Gastroesophageal sphincter (tissue), 4 donors: Measurements from ENCODE around the gene CAMKK1. TPM values are rescaled to one million over a fixed set of nuclear protein-coding genes. Genes with fewer than 3 reads are reported as not detected.
A peak's percentile ranks its signal among the peaks of the same experiment; 100 is the strongest.

ENCODE experiments used
- ATAC-seq: fragments of 150-250 bp; one replicate; pipeline ENCODE4 v1.9.1; 2016; ENCODE audit warnings: mild to moderate bottlenecking, moderate library complexity
- H3K27ac ChIP-seq, 4 donors: fragments of 200-600 bp; sonication (generic) in 3 of 4; 1 replicate in 3 of 4; 2 replicates in 1 of 4; pipeline ENCODE4 v1.5.1; 2016 to 2019
- H3K27me3 ChIP-seq: fragments of 200-600 bp; sonication (generic); one replicate; pipeline ENCODE4 v1.5.1; 2019
- H3K36me3 ChIP-seq, 2 donors: fragments of 200-600 bp; sonication (generic); one replicate each; pipeline ENCODE4 v1.5.1; 2019; ENCODE audit warnings: control low read depth in 1 of 2
- H3K4me1 ChIP-seq, 3 donors: fragments of 200-600 bp; sonication (generic); 1 replicate in 2 of 3; 2 replicates in 1 of 3; pipeline ENCODE4 v1.5.1; 2016 to 2019; ENCODE audit warnings: control low read depth in 2 of 3
- H3K4me3 ChIP-seq, 2 donors: fragments of 200-600 bp; sonication (generic); one replicate each; pipeline ENCODE4 v1.5.1; 2019; ENCODE audit warnings: mild to moderate bottlenecking in 1 of 2, moderate library complexity in 1 of 2
- H3K9me3 ChIP-seq, 3 donors: fragments of 200-600 bp; sonication (generic); one replicate each; pipeline ENCODE4 v1.5.1; 2017 to 2019; ENCODE audit warnings: control low read depth in 2 of 3
- CTCF ChIP-seq, 4 experiments: fragments of 200-600 bp in 2 of 4; fragments of 450-650 bp in 2 of 4; sonication (generic) in 1 of 4; IDR thresholded peaks; one replicate each; pipeline ENCODE4 v1.5.1; 2017 to 2019; ENCODE audit warnings: antibody characterized with exemption in 4 of 4, mild to moderate bottlenecking in 2 of 4, moderate library complexity in 2 of 4
- EP300 ChIP-seq: sonication (generic); formaldehyde crosslinking; IDR thresholded peaks from one replicate; pipeline ENCODE4 v1.6.1; 2017; ENCODE audit warnings: antibody characterized with exemption, mild to moderate bottlenecking
- POLR2A ChIP-seq, 2 donors: fragments of 450-650 bp; IDR thresholded peaks; one replicate each; pipeline ENCODE4 v1.6.1; 2017; ENCODE audit warnings: antibody characterized with exemption in 2 of 2, mild to moderate bottlenecking in 2 of 2, moderate library complexity in 1 of 2
- POLR2AphosphoS5 ChIP-seq: sonication (generic); formaldehyde crosslinking; IDR thresholded peaks from one replicate; pipeline ENCODE4 v1.6.1; 2017; ENCODE audit warnings: antibody characterized with exemption
- WGBS, 2 donors: methylation state at CpG; one replicate each; pipeline ENCODE4 v1.1.5; 2018; ENCODE audit warnings: low coverage in 1 of 2; 5-methylcytosine and 5-hydroxymethylcytosine counted together
- total RNA-seq, 4 donors: library from RNA; depleted of rRNA; stranded (reverse); fragments of >200 nt; gene quantifications; one replicate each; pipeline ENCODE4 v1.1.0, GENCODE V29; 2016

Gene CAMKK1
- total RNA-seq, 4 donors from 2014 or later, result 3.4 to 7.1 (median 3.8) TPM

GRCh38 chr17:3910420-3911270, 17.8 kb upstream of the CAMKK1 start:
- H3K9me3 ChIP-seq, result no peaks in the 10 kb centered on the region
- no peaks in the 10 kb centered on the region for H3K36me3 ChIP-seq
- H3K27ac ChIP-seq, result peak overlapping the region in 1 of 4 donors; percentile 42
- 85% methylated on average over 3 to 7 of the region's 11 CpGs for WGBS, 2 donors
- H3K27me3 ChIP-seq, result no peaks in the 10 kb centered on the region
- ATAC-seq, result no peak
- peaks cover 0 to 17% (median 0%) of the 10 kb centered on the region in 3 donors for H3K4me1 ChIP-seq
- TF ChIP-seq POLR2A (IDR thresholded peaks at IDR 0.05) (no peak), CTCF (IDR thresholded peaks at IDR 0.05) (no peak), EP300 (no peak), POLR2AphosphoS5 (no peak)
- no peak overlapping the region for H3K4me3 ChIP-seq

- Histone ChIP-seq H3K27ac (no peak overlapping the region), H3K4me1 (peaks cover 0 to 15% (median 0%) of the 10 kb centered on the region in 3 donors), H3K27me3 (no peaks in the 10 kb centered on the region), H3K9me3 (no peaks in the 10 kb centered on the region), H3K4me3 (no peak overlapping the region), H3K36me3 (no peaks in the 10 kb centered on the region)
- 92 to 95% methylated on average over 2 to 4 of the region's 12 CpGs for WGBS, 2 donors
- no peak for TF ChIP-seq POLR2A (IDR thresholded peaks at IDR 0.05)
- TF ChIP-seq POLR2AphosphoS5, result no peak
- TF ChIP-seq CTCF (IDR thresholded peaks at IDR 0.05), result no peak
- TF ChIP-seq EP300, result no peak
- no peak for ATAC-seq
Observed at GRCh38 chr17:3909257-3909656, 16.4 kb upstream of the CAMKK1 start.

GRCh38 chr17:3907483-3908216, 14.8 kb upstream of the CAMKK1 start:
- ATAC-seq, result no peak
- H3K4me3 ChIP-seq, result no peak overlapping the region
- no peaks in the 10 kb centered on the region for H3K9me3 ChIP-seq
- H3K36me3 ChIP-seq, result no peaks in the 10 kb centered on the region
- no peaks in the 10 kb centered on the region for H3K27me3 ChIP-seq
- peak in 2 of 4 experiments; percentile 11 to 35 for TF ChIP-seq CTCF (IDR thresholded peaks at IDR 0.05)
- TF ChIP-seq POLR2AphosphoS5, result no peak
- no peak for TF ChIP-seq POLR2A (IDR thresholded peaks at IDR 0.05)
- H3K4me1 ChIP-seq, result peaks cover 0 to 4% (median 0%) of the 10 kb centered on the region in 3 donors
- no CpG with 5 or more reads among the region's 11 CpGs for WGBS, 2 donors
- no peak overlapping the region for H3K27ac ChIP-seq

- 83% methylated on average over 1 of the region's 4 CpGs; no CpG with 5 or more reads in 1 of the 2 donors for WGBS, 2 donors
Observed at GRCh38 chr17:3906881-3907280, 14.0 kb upstream of the CAMKK1 start.

More at GRCh38 chr17:3906881-3907280, 14.0 kb upstream of the CAMKK1 start:
- Histone ChIP-seq H3K36me3 (no peaks in the 10 kb centered on the region), H3K27me3 (no peaks in the 10 kb centered on the region), H3K27ac (no peak overlapping the region), H3K4me3 (no peak overlapping the region), H3K9me3 (no peaks in the 10 kb centered on the region), H3K4me1 (peaks cover 0 to 2% (median 0%) of the 10 kb centered on the region in 3 donors)
- TF ChIP-seq POLR2AphosphoS5, result no peak
- TF ChIP-seq POLR2A (IDR thresholded peaks at IDR 0.05), result no peak
- TF ChIP-seq EP300, result no peak
- TF ChIP-seq CTCF (IDR thresholded peaks at IDR 0.05), result no peak
- no peak for ATAC-seq
